ENCODE data around the gene KIF6. TPM values are rescaled to one million over a fixed set of nuclear protein-coding genes. Genes with fewer than 3 reads are reported as not detected.

KIF6 gene
- total RNA-seq, 1 experiment from 2014 or later, result not detected

DNA sequence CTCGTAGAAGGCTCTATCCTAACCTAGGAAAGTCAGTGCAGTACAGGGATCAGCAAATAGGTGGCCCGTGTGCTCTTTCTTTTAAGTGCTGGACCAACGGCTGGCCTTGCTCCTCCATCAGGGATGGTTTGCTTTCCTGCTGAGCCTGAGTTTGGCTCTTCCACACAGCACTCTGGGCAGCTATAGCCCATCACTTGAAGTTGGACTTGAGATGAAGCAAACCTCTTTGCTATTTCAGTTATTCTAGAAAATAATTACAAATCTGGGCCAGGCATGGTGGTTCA, 335.8 kb downstream of the KIF6 start:
- no peak for DNase-seq (ENCODE audit: low read depth)
- in situ Hi-C loops (cut with HindIII; ENCODE audit: low pct_unique_long_range_greater_than_20kb, low sequenced_read_pairs), result no loop called here

DNA sequence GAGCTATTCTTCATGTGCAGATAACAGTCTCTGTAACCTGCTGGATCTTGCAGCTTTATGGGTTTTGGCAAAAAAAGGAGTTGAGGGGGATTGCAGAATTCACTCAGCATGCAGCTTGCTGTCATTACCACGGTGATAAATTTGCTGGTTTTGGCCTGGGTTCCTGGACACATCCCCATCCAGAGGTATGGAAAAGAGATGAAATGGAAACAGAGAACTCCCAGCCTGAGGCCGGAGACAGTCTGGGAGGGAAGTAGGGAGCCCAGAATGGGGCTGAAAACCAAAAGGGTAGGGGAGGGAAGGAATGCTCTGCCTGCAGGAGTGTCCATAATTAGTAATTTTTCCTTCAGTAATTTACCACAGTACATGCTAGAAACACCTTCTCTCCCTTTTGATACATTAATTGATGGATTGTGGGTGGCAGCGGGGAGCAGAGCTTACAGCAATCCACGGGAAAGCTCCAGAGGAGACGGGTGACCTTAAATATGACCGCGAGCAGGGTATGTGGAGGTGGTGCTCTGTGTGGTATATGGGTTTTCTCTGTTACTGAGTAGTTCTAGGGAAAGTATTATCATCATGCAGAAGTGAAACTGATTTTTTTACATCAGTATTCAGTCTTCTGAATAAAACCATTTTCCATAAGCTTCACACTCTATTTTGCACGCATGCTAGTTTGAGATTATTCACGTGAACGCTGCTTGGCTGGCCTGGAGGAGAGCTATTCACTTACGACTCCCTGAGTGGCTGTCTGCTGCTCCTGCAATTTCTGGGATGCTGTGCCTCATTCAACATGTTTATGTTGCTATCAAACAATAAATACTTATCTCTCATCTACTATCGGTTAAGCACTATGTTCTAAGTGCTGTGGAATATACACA, 336.4 kb downstream of the KIF6 start:
- in situ Hi-C loops (cut with HindIII; ENCODE audit: low pct_unique_long_range_greater_than_20kb, low sequenced_read_pairs), result no loop called here
- DNase-seq (ENCODE audit: low read depth), result no peak

DNA sequence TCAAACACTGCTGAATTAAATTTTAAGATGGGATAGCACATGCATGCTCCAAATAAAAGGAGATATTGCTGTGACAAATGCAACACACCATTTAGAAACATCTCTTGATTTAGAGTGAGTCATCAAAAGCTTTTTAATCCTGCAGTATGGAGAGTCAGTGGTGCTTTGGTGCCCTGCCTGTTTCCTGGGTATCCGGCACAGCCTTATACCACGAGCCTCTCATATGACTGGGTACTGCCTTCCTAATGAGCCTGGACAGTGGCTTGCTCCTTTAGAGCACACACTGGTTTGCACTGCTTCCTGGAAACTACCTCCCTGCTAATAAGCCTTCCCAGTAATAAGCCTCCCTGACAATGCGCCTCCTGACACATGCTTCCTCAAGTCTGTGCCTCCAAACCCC, 337.4 kb downstream of the KIF6 start:
- no peak for DNase-seq (ENCODE audit: low read depth)
- in situ Hi-C loops (cut with HindIII; ENCODE audit: low pct_unique_long_range_greater_than_20kb, low sequenced_read_pairs), result no loop called here

DNA sequence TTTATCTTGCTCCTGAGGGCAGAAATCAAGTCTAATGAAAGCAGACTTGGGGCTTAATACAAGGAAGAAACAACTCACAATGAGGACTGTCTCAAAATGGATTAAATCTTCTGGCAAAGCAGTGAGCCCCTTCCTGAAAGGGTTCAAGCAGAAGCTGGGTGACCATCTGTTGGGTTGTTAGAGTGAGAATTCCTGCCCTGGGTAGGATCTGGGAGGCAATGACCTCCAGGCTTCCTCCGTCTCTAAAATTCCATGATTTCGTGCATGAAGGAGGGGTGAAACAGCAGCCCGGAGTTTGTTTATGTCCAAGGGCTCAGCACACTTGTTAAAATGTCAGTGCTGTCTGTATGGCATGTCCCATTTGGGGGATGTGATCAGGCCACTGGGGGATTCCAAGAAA, 338.7 kb downstream of the KIF6 start:
- DNase-seq (ENCODE audit: low read depth), result no peak
- in situ Hi-C loops (cut with HindIII; ENCODE audit: low pct_unique_long_range_greater_than_20kb, low sequenced_read_pairs), result no loop called here

DNA sequence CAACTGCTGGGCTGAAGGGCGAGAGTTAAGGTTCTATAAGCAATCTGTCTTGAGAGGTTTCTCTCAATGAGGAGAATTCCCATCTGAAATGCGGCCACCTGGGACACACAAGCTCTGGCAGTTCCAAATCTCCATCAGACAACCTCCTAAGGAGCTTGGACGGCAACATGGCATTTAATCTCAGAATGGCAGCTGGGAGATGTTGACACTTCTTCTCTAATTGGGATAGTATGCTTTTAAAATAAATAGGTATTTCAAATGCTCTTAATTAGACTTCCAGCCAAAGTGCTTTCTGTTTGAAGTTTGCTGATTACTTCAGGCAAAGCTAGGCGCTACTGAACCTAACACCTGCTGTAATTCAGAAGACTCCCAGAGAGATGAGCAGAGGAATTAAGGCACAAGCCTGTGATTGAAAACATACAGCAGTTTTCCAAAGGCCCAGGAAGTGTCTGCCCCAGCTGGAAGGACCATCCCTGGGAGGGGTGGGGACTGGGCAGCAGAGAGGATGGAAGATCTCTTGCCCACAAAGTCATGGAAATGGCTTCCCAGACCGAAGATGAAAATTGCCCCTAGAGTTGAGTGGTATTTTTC, 343.6 kb downstream of the KIF6 start:
- in situ Hi-C loops (cut with HindIII; ENCODE audit: low pct_unique_long_range_greater_than_20kb, low sequenced_read_pairs), result no loop called here
- no peak for DNase-seq (ENCODE audit: low read depth)

DNA sequence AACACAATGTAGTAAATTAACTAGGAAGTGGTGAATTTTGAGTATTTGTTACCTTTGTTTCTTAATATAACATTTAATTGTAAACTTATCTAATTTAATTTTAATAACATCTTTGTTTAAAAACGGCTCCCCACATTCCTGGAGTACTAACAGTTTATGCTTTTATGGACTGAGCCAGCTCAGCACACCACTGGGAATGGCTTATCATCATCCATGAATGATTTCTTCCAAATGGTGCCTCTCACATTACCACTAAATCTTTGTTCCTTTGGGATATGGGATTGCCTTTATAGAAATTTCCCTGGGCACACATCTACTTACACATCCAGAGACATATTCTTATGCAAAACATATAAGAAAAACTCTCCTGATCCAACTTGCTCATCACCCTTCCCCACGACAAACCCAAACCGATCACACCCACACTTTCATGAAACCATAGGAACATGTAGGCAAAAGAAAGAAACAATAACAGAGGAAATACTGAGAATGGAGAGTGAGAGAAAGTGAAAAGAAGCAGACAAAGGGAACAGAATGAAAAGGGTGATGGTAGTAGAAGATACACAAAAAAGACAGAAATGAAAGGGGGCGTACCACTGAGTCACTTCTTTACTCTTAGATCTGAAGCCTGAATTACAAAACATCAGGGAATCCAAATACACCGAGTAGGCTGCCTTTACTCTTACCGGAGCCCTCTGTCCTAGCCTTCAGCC, 344.2 kb downstream of the KIF6 start:
- in situ Hi-C loops (cut with HindIII; ENCODE audit: low pct_unique_long_range_greater_than_20kb, low sequenced_read_pairs), result no loop called here

DNA sequence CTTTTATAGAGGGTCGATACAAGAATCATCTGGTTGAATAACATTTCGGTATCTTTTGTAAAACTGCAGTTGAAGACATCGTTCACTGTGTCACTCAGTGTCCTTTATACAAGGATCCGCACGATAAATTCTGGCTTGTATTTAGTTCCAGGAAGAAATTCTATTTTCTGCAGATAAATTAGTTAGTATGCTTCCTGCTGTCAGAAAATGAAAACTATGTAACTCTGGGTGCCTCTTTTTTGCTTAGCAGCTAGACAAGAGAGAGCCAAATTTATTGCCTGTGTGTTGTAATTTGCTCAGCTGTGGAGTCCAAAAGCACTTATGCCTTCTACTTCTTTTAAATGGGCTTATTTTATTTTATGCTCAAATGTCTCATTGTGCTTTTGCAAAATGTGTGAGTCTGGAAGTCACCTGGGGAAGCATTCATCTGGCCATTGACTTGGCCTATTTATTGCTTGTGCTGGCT, 346.2 kb downstream of the KIF6 start:
- in situ Hi-C loops (cut with HindIII; ENCODE audit: low pct_unique_long_range_greater_than_20kb, low sequenced_read_pairs), result no loop called here
- no peak for DNase-seq (ENCODE audit: low read depth)

More for the DNA sequence above, 344.2 kb downstream of the KIF6 start:
- DNase-seq (ENCODE audit: low read depth), result no peak

DNA sequence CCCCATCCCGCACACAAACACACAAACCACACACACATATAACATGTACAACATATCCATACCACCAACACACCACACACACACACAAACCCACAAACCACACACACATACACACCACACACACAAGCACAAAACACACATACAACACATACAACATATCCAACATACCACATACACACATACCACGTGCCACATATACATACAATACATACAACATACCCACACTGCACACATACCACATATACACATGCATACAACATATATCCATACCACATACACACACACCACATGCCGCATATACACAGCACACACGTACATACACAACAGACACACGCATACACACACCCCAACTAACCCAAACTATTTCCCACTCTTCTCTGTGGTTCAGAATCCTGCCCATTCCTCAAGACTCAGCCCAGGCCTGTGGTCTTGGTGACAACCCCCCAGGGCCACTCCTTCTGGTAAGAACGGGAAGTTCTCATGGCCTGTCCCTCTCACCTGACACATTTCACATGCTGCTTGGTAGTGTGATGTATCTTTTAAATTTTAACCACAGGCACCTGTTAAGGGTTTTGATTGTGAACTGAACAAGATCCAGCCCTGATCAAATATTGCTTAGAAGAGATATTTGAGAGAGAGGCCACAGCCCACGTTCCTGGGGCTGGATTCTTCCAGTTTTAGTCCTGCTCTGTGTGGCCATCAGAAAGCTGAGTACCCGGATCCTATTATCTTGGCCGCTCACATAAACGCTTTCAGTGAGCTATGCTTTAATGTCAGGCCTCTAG, 346.8 kb downstream of the KIF6 start:
- in situ Hi-C loops (cut with HindIII; ENCODE audit: low pct_unique_long_range_greater_than_20kb, low sequenced_read_pairs), result no loop called here
- DNase-seq (ENCODE audit: low read depth), result no peak

DNA sequence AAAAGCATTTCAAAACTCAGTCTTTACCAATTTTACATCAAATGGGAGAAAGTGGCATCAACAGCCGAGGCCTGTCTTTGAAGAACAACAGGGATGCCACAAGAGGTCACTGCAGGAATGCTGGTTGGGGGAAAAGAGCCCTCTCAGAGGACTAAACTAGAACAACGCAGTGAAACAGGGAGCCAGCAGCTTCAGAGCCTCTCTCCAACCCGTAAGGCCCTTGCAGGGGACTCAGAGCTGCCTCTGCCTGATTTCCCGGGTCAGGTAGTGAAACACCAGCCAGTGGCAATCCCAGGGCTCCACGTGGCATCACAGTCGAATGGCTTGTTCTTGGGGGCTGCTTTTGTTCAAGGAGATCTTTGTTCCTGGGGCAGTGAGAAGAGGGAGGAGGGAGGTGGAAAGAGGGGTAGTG, 347.7 kb downstream of the KIF6 start:
- in situ Hi-C loops (cut with HindIII; ENCODE audit: low pct_unique_long_range_greater_than_20kb, low sequenced_read_pairs), result no loop called here
- DNase-seq (ENCODE audit: low read depth), result peak; percentile 43

DNA sequence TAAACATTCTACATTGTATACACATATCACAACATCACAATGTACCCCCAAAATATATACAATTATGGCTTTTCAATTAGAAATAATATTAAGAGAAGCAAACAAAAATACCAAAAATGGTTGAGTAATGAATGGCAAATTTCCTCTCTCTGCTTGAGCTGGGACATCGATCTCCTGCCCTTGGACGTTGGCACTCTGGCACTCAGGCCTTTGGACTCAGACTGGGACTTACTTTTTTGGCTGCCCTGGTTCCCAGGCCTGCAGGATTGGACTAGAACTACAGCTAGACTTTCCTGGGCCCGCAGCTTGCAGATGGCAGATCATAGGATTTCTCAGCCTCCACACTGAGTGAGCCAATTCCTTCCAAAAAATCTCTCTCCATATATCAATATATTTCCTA, 349.8 kb downstream of the KIF6 start:
- DNase-seq (ENCODE audit: low read depth), result no peak
- in situ Hi-C loops (cut with HindIII; ENCODE audit: low pct_unique_long_range_greater_than_20kb, low sequenced_read_pairs), result no loop called here

DNA sequence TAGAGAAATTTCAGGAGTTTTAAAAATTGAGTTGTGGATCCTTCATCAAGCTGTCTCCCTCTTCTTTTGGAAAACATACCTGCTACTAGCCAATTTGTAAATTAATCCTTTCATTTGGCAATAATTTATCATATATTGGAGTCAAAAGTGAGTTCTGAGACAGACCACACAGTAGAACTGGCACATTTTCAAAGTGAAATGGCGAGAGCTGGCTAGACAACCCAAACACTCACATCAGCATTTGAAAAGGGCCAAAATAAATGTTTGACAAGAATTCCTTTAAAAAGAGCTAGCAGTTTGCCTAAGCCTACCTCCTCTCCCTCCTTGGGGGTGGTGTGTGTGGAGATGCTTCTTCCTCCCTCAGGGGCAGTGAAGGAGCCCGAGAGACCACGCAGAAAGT, 354.8 kb downstream of the KIF6 start:
- no peak for DNase-seq (ENCODE audit: low read depth)
- in situ Hi-C loops (cut with HindIII; ENCODE audit: low pct_unique_long_range_greater_than_20kb, low sequenced_read_pairs), result no loop called here

DNA sequence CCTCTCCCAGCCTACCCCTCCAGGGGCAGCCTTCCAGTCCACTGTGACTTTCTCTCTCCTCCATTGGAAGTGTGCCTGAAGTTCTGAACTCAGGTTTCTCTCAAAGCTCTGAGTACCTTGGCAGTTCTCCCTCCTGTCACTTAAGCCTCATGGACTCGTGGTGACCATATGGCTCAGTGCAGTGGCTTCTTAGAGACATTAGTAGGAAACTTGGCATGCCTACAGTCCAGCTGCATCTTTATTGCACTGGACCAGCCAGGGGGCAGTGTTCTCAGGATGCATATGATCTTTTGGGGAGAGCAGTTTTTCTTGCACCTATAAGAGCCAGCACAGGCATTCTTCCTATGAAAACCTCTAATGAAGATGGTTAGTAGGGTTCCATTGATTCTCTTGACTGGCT, 355.2 kb downstream of the KIF6 start:
- DNase-seq (ENCODE audit: low read depth), result no peak
- in situ Hi-C loops (cut with HindIII; ENCODE audit: low pct_unique_long_range_greater_than_20kb, low sequenced_read_pairs), result no loop called here

DNA sequence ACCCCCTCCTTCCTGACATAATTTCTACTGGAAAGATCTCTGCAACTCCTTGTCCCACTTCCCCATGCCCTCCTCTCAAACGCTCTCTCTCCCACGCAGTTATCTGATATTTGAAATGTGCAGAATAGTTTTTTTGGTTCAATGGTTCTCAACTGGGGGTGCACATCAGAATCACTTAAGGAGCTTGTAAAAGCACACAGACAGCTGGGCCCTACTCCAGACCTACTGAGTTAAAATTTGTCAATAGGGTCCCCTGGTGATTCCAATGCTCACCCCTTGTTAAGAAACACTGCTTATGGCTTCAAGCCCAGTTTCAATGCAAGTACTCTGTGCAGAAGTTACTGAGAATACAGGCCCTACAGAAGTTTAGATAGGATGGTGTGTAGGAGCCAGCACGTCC, 357.5 kb downstream of the KIF6 start:
- in situ Hi-C loops (cut with HindIII; ENCODE audit: low pct_unique_long_range_greater_than_20kb, low sequenced_read_pairs), result no loop called here
- DNase-seq (ENCODE audit: low read depth), result no peak

DNA sequence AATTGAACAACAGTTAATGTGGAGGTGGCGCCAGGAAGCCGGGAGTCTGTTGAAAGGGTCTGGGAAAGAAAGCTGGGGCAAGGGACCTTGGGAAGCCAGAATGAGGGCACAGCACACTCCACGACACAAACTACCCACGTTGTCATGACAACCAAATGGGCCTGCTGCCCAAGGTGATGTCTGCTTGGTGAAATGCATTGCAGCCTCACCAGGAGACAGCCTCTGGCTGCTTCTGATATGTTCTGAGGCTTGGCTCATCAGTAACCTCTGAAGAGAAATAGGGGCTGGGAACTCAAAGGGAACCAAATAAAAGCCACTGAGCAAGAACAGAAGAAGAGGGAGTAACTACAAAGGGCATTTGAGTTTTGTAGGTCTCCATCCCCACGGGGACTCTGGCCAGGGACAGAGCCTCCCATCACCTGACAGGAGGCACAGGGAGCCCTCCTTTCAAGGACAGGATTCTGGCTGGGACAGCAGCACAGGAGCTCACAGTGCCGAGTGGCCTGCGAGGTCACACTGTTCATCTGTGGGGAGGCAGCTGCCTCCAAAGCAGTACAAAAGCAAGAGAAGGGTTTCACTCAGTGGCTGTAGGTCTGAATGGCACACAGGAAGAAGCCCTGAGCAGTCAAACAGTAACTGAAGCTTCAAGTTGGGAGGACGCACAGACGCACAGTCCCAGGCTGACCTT, 358.1 kb downstream of the KIF6 start:
- in situ Hi-C loops (cut with HindIII; ENCODE audit: low pct_unique_long_range_greater_than_20kb, low sequenced_read_pairs), result no loop called here
- no peak for DNase-seq (ENCODE audit: low read depth)

DNA sequence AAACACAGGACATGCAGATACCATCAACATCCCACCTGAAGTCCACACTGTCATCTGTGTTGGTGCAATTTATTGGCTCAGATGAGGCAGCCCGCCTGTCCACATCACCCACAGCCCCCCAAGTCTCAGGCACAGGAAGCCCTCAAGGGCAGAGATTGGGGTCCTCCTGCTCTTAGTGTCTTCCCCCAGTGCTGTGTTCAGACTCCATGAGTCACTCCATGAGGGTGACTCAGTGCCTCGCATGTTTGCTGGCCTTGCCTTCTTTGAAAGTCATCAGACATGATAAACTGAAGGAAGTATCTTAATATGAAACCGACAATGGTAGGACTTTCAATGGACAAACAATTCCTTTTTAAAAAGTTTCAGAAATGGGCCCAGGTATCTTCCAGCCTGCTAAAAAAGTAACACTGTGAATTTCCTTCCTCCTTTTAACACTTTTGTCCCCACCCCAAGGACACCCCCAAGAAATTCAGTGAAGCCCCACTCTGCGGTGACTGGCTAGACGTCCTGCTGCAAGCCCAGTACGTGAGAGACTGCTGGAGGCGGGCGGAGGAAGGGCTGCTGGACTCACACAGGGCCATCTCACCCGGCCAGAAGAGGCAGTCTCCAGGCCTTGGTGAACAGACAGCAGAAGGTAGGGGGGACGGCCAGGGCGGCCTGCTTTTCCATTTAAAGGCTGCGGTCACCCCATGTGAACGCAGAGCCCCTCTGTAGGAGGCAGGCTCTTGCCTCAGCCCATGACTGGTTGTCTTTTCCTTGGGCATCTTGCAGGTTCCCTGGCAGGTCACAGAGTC, 359.7 kb downstream of the KIF6 start:
- in situ Hi-C loops (cut with HindIII; ENCODE audit: low pct_unique_long_range_greater_than_20kb, low sequenced_read_pairs), result no loop called here
- peak; percentile 21 for DNase-seq (ENCODE audit: low read depth)

DNA sequence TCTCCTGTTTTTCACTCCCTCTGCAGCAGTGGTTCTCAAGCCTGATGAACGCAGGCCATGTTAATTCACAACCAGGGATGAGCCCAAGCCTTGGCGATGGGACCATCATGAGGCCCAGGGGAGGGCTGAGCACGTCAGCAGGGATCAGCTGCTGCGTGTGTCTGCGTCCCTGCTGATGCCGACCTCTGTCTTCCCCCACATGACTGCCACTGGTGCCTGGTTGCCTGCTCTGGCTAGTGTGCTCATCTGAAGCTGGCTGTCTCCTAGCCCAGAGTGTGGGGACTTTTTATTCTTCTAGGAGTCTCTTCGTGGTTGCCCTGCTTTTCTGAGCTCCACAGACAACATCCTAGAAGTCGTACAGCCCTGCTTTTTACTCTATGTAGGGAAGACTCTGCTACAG, 361.9 kb downstream of the KIF6 start:
- in situ Hi-C loops (cut with HindIII; ENCODE audit: low pct_unique_long_range_greater_than_20kb, low sequenced_read_pairs), result no loop called here
- DNase-seq (ENCODE audit: low read depth), result no peak

DNA sequence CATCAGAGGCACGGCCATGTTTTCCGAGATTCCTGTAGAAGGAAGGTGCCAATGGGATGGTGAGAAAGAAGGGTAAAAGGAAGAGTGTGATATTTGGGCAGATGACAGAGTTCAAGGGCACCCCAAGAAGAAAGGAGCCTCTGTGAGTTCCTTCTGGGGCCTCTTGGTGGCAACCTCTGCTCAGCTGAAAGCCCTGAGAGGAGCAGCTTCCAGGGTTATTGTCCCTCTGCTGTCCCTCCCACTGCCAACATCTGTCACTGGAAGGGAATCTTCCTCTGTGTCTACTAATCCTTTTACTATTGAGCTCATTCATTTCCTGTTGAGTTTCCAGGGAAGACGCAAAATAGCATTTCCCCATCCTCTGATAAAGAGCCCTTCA, 362.7 kb downstream of the KIF6 start:
- in situ Hi-C loops (cut with HindIII; ENCODE audit: low pct_unique_long_range_greater_than_20kb, low sequenced_read_pairs), result no loop called here
- no peak for DNase-seq (ENCODE audit: low read depth)

Data from Caki2 (cell line).